ENCODE data around the gene MAGEB18.

Gene MAGEB18

GRCh38 chrX:26138274-26138673, at the start of gene MAGEB18:
Gene MAGEB18, plus strand, starts transcription at chrX:26138343. Its CDS starts 643 bp downstream, at chrX:26138986.
- DNase-seq (ENCODE audit: low read depth in 2 of 2, low spot score in 1 of 2), result no peak

- DNase-seq (ENCODE audit: low read depth in 2 of 2, low spot score in 1 of 2), result no peak
Observed at GRCh38 chrX:26100421-26100920, 37.7 kb upstream of the MAGEB18 start.

- DNase-seq (ENCODE audit: low read depth in 2 of 2, low spot score in 1 of 2), result no peak
Observed at GRCh38 chrX:26109142-26109541, 29.0 kb upstream of the MAGEB18 start.

GRCh38 chrX:26146024-26146423, 7.9 kb downstream of the MAGEB18 start:
- no peak for DNase-seq (ENCODE audit: low read depth in 2 of 2, low spot score in 1 of 2)

- DNase-seq (ENCODE audit: low read depth in 2 of 2, low spot score in 1 of 2), result no peak
Observed at GRCh38 chrX:26160301-26160700, 22.2 kb downstream of the MAGEB18 start, which contains the start of gene MAGEB6B. Gene MAGEB6B, plus strand, starts transcription at chrX:26160601. Its CDS starts 0 bp downstream, at chrX:26160601.

All from stimulated activated CD8-positive, alpha-beta memory T cell treated with anti-CD3 and anti-CD28 coated beads, Interleukin-4, amount 100 ng/mL, for 4 hours (primary cell).